Myocyte (in vitro differentiated cells): ENCODE measurements around the gene TNFRSF25. TPM values are rescaled to one million over a fixed set of nuclear protein-coding genes. Genes with fewer than 3 reads are reported as not detected.

ENCODE experiments used
- DNase-seq: peaks from one replicate; pipeline ENCODE4 v3.0.0-alpha.2; 2012; ENCODE audit warnings: low read depth
- polyA plus RNA-seq: library from polyadenylated mRNA; unstranded; fragments of >200 nt; gene quantifications from one replicate; pipeline ENCODE4 v1.2.1, GENCODE V29; 2012; ENCODE audit warnings: missing spikeins
- total RNA-seq: library from RNA; depleted of rRNA; stranded (reverse); fragments of >200 nt; gene quantifications from 2 replicates; pipeline ENCODE4 v1.2.3, GENCODE V29; 2014

Gene TNFRSF25, protein sequence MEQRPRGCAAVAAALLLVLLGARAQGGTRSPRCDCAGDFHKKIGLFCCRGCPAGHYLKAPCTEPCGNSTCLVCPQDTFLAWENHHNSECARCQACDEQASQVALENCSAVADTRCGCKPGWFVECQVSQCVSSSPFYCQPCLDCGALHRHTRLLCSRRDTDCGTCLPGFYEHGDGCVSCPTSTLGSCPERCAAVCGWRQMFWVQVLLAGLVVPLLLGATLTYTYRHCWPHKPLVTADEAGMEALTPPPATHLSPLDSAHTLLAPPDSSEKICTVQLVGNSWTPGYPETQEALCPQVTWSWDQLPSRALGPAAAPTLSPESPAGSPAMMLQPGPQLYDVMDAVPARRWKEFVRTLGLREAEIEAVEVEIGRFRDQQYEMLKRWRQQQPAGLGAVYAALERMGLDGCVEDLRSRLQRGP
- total RNA-seq = 24.4 and 38.2 TPM in 2 replicates
- polyA plus RNA-seq = 38.4 TPM

DNA sequence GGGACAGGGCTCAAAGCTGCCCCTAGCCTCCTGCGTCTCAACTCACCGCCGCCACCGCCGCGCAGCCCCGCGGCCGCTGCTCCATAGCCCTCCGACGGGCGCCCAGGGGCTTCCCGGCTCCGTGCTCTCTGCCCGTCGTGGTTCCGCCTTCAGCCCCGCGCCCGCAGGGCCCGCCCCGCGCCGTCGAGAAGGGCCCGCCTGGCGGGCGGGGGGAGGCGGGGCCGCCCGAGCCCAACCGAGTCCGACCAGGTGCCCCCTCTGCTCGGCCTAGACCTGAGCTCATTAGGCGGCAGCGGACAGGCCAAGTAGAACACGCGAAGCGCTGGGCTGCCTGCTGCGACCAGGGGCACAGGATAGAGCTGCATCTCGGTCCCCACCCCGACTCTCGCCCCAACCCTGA, at the start of gene TNFRSF25:
Gene TNFRSF25 (minus strand): TSS at position 151 of the 400 bp plus-strand sequence. CDS start 66 bp downstream, at position 85.
- no peak for DNase-seq

DNA sequence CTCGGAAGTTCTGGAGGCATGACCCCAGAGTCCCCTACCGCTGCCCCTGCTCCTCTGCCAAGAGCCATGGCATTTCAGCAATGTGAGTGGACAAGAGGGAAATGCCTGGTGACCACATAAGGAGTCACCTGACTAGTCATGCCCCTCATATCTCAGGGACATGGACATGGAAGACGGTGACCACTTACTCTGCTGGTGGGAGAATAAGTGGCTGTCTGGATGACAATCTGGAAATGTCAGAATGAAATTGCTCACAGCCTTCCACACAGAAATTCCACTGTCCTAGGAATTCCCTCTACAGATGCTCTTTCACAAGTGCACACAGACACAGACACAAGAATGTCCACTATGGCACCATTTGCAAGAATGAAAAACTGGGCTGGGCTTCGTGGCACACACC, 49.8 kb upstream of the TNFRSF25 start:
- peak; percentile 90 for DNase-seq

DNA sequence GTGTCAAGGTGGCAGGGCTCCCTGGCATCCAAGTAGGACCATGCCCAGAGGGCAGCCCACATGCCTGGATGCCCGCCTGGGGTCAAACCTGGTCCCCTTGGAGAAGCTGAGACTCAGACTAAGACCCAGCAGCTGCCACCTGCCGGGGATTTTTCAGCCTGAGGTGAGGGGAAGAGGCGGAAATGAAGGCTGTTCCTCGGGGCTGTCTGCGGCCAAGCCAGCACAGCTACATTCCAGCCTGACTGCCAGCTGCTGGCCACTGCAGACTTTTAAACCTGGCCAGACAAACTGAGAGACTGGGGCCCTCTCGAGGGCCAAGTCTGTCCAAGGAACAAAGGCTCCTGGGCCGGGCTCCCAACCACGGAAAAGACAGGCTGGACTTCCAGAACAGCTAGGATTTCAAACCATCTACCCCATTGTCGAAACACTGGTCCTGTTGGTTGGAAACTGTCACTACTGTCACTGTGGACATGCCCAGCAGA, 47.4 kb upstream of the TNFRSF25 start:
- peak; percentile 88 for DNase-seq

DNA sequence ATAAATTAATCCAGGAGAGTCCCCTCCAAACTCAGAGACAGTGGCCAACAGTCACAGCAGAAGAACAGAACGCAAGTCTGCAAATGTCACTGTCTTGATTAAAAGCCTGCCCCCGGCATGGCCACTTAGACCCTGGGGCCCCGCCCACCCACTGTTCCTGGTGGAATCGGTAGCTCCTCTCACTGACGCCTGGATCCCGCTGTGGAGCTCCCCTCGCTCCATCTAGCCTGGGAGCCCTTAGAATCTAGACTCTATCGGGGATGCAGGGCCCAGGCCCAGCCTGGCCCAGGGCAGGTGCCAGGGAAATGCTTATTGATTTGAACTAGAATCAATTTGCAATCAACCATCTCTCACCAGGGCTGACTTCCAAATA, 46.9 kb upstream of the TNFRSF25 start:
- no peak for DNase-seq

DNA sequence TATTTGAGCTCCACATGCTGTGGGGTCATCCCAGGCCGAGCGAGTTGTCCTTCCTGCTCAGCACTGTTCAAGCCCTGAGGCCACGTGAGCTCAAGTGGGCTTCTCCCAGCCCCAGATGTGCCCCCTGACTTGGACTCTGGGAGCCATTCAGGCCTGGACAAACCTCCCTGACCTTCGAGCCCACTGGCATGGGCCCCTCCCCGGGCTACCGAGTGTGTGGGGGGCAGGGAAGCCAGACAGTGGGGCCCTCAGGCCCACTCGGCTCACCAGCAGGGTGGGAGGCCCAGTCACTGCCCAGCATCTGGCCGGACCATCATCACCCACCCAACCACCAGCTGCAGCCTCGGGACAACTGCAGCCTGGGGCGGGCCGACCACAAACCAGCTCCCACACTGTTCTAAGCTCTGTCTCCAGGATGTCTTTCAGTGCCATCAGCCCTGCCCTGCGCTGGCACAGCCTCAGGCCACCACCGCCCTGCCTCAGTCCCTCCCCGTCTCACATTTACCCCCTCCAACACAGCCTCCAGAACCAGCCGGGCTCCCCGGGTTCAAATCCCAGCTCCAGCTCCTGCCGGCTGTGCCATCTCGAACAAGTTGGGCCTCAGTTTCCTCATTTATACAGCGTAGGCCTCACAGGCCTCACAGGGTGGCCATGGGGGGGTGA, 46.4 kb upstream of the TNFRSF25 start:
- peak; percentile 96 for DNase-seq

DNA sequence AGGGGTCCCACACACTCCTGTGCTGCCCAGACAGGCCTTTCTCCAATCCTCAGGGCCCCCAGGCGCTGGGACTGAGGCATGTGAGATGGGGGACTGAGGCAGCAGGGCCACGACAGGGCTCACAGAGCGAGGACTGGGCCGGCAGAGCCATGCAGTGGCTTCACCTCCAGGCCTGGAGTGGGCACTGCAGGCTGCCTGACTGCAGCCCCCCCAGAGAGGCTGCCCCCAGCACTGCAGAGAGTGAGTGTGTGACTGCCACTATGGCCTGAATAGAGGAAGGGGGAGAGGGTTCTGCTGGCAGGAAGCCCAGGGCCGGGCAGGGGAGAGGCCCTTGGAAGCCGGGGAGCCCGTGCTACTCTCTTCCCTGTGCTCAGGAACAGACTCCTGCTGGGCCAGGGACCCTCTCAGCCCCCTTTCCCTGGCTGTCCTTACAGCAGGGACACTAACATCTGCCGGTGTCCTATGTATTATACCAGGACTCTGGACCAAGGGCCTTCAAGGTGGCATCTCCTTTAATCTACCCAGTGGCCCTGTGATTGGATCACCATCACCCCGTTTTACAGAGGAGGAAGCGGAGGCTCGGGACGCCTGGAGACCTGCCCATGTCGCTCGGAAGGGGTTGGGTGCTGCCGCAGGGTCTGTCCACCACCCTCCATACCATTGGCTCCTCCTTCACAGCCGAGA, 45.7 kb upstream of the TNFRSF25 start:
- DNase-seq = no peak

DNA sequence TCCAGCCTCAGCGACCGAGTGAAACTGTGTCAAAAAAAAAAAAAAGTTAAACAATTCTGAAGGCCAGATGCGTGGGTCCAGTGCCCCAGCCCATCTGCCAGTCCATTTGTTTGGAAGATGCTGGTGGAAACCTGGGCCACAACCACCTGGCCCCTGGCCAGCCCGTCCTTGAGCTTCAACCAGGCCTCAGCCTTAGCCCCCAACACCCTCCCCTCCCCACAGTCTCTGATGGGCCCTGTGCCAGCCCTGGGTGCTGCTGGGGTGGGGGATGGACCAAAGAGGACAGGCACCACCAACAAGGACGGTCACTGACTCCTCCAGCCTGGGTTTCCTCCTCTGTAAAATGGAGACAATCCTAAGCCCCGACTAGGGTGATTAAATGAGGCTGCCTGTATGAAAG, 45.1 kb upstream of the TNFRSF25 start:
- DNase-seq = no peak

DNA sequence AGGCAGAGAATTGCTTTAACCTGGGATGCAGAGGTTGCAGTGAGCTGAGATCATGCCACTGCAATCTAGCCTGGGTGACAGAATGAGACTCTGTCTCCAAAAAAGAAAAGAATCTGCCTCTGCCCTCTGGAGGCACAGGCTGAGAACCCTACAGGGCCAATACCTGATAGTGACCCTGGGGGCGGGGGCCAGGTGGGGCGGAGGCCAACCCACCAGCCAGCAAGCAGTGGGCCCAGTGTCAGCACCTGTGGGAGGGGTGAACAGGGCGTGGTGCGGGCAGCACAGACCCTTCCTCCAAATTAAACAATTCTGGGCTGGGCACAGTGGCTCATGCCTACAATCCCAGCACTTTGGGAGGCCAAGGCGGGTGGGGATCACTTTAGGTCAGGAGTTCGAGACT, 44.5 kb upstream of the TNFRSF25 start:
- DNase-seq = no peak

DNA sequence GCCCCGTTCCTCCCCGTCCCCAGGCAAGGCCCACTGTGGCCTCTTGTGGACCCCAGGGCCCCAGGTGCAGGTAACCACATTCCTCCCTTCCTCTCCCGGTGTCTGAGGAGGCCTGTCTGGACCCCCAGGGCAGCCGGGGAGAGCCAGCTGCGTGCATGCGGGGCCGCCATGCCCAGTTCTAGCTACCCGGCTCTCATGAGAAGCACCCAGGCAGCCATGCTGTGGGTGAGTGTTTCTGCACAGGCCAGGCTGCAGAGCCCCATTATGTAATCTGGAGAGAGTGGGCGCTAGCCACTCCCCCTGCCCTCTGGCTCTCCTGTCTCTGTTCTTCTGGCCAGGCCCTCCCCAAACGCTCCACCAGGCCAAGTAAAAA, 43.9 kb upstream of the TNFRSF25 start:
- DNase-seq = no peak

DNA sequence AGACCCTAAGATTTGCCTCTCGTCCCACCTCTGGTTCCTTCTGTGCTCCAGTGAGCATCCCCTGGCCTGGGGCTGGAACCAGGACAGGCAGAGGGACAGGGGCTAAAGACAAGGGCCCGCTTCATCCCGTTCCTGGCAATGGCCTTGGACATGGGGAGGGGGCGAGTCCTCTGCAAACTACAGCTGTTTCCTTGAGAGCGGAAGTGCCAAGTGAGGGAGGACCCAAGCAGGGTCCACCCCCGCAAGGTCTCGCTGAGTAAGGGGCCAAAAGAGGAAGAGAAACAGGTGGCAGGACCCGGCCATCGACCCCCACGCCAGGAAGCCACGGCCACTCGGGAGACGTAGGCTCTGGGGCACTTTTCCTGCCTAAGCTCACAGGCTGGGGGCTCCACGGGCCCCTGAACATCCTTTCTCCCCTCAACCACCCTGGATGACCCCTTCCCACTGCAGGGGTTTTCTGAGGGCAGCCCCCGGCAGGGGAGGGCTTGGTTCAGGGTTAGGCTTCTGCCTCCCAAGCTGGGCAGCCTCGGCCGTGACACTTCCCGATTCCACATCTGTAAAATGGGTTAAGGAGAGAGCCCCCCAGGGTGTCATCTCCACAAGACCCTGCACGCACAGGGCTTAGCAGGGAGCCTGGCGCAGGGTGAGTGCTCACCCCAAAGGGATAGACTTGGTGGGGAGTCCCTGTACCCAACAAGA, 43.4 kb upstream of the TNFRSF25 start:
- peak; percentile 68 for DNase-seq

DNA sequence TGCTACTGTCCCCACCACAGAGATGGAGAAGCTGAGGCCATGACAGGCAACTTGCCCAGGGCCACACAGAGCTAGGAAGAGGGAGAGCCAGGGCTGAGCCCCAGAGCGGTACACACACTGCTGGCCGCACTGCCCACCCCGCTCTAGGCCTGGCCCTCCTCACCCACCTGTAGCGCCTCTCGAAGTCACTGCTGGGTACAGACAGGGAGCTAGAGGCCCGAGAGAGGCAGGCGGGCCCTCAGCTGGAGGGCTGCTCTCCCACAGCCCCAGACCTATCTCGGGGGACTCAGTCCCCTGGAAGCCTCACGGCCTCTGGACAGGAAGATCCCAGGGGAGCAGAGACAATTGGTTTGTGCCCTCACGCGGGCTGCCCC, 42.8 kb upstream of the TNFRSF25 start:
- DNase-seq = no peak

DNA sequence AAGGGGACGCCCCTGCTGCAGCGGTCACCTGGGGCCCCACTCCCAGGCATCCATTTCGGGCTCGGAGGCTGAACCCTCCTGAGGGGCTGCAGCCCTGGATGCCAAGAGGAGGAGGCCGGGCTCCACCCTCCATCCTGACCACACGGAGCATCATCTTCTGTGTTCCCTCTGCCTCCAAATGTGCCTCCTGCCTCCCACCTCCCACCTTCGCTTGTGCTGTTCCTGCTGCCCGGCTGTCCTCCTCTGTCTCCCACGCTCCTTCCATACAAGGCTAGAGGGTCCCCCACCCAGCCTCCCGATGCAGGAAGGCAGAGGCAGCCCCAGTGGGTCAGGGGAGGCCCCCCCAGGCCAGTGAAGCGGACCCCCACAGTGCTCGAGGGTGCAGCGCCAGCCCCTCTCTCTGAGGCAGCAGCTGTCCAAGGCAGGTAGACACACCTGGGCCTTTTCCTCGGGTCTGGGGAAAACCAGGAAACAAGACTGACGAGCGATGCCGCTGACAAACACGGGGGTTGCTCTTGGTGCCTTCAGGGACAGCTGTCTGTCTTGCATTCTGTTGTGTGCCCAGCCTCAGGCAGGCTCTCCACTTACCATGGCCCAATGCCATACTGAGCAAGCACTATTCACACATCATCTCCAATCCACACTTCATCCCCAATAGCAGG, 42.3 kb upstream of the TNFRSF25 start:
- DNase-seq = peak; percentile 95

DNA sequence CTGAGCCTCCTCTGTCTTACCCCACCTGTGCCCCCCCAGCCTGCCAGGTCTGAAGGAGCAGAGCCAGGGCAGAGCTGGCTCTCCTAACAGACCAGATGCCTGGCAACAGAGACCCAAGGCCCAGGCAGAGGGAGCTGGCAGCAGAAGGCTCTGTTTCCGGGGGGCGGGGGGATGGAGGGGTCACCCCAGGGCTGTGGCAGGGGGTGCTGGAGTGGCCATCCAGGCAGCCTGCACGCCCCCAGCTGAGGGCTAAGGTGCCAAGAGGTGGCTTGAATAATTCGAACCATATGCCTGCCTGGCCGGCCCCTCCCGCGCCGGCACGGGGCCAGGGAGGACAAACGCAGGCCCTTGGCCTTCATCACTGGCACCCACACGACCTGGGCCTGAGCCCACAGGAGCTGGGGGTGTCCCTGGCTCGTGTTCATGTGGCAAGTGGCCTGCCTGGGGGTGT, 41.5 kb upstream of the TNFRSF25 start:
- DNase-seq = no peak

DNA sequence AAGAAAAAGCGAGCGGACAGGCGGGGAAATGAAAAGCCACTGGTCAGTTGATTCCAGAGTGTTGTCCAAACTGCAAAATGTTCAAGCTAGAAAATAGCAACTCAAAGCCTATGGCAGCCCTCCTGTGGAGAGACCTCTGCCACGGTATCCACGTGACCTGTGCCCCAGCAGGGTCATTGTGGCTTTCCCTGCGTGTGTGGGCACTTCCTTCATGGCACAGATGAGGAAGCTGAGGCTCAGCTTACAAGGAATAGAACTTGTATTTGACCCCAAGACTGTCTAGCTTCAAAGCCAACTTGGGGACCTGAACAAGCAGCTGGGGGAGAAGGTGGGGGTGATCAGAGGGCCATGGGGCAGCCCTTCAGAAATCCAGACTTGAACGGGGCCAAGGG, 41.1 kb upstream of the TNFRSF25 start:
- peak; percentile 61 for DNase-seq

DNA sequence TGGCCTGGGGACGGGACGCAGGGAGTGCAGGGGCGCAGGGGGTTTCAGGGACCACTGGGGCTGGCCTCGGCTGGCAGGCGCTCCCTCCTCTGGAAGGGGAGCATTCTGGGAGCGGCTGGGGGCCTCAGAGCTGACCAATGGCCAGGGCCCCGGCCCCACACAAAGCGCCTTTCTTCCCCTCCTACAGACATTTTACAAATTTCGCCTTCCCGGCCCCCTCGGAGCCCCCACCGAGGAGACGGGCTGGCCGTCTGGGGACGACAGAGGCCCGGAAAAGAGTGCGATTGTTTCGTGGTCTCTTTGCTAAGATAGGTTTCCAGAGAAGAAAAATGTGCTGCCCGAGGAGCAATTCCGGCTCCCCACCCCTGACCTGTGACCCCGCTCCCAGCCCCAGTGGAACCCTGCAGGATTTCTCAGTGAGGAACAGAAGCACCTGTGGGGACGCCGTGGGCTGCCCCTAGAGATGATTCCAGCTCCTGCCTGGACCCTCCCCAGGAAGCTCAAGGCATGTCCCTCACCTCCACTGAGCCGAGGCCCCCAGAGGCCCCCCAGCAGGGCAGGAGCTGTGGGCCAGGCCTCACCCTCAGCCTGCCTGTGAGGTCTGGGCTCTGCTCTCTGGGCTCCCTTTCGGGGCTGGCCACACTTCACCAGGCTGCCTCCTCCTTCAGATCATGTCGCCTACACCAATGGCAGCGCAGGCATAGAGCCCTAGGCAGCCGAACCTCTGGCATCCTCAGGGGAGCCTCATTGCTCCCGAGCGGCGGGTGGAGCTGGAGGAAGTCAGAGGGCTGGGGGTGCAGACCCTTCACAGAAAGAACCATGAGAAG, 40.5 kb upstream of the TNFRSF25 start:
- no peak for DNase-seq

DNA sequence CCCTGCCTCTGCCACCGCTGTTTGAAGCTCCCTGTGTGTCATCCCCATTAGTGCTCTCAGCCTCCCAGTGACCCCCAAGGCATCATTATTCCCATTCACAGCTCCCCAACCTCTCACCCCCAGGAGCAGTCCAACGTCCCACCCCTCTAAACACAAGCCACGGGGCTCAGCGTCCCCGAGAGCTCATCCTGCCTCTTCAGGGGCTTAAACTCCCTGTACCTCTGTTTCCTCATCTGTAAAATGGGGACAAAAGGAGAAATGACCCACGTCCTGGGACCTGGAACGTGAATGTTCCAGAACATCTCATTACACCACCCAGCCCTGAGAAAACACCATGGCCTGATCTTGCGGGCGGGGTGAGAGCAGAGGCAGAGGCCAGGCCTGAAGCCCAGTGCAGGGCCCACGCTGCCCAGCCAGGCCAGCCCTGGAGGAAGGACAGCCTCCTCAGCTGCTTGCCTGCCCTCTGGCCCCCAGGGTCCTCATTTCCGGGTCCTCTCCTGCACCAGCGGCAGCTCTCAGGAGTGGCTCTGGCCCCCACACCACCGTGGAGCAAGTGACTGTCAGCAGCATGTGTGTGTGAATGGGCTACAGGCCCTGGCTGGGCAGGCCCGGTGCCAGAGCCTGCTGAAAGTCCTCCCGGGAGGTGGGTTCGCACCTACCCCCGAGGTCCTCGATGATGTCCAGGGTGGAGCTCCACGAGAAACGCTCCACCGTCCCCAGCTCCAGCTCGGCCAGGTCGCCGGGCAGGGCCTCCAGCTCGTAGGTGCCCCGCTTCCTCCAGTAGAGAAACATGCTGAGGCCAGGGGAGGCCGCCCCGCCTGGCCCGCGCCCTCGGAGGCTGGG, 39.6 kb upstream of the TNFRSF25 start:
- DNase-seq = no peak

DNA sequence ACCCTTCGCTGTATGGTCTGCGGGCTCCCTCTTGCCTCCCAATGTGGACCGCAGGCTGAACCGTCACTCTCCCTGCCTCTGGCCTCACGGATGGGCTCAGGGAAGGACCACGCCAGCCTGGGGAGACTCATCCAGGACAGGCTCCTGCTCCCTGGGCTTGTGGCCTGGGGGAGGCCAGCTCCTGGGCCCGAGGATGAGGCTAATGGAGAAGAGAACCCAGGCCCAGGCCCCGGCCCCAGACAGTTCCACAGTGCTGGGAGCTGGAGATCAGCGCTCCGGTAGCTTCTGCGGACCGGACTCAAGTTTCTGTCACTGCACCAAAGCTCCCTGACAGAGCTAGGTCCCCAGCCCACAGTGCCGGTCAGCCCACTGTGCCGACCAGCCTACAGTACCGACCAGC, 38.9 kb upstream of the TNFRSF25 start:
- no peak for DNase-seq

DNA sequence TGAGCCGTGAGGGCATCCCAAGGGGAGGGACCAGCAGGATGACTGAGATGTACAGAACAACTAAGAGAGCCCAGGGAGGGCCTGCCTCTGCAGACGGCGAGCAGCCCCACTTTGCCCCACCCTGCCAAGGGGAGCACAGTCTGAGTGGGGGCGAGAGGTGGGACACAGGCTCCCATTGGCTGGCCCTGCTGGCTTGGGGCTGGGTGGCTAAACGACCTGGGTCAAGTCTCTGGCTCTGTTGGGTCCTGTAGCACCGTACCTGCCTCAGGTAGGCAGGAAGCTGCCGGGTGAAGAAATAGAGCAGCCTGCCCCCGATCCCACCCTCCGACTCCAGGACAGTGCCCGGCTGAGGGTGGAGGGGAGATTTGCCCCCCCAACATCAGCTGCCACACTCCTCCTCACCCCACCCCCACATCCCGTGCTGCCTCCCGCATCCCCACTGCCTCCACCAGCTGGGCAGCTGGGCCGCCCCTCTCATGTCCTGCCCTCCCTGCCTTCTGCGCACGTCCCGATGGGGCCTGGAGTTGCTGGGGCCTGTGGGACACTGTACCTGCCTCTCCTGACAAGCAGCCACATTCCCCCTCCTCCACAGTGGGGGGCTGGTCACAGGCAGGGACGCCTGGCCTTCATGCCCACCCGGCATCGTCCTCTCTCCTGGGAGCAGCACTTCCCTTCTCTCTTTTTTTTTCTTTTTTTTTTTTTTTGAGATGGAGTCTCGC, 38.1 kb upstream of the TNFRSF25 start:
- DNase-seq = no peak
